ENCODE data around the gene ATP8A2.

DNA sequence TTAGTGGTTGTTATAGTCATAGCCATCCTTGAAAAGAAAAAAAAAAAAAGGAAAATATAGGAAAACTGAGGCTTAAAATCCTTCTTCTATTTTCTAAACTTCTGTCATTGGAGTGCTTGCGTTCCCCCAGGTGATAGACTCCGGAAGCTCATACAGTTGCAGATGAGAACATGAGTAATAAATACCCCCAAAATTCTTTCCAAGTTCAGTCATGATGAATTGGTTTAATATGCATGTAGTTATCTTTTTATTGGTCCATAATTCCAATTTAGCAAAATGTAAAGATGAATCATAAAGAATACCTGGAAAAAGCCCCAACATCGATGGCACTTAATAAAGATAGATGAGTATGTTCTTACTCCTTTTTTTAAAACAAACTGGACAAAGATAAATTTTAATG lies 487.8 kb downstream of the ATP8A2 start:
- no peak for TF ChIP-seq CTCF (IDR thresholded peaks at IDR 0.05)
- TF ChIP-seq POLR2A (IDR thresholded peaks at IDR 0.05) = no peak
- no peak for TF ChIP-seq EP300 (IDR thresholded peaks at IDR 0.05)
